OCI-LY1 (cell line): Measurements from ENCODE around the gene FBXL14.

Source experiments
- H2AFZ ChIP-seq: fragments of 200-600 bp; sonication (generic), shearing (Covaris generic); 2 replicates; pipeline ENCODE4 v1.6.0; 2014; ENCODE audit warnings: antibody characterized with exemption, mild to moderate bottlenecking, low read length
- H3F3A ChIP-seq: fragments of 200-600 bp; sonication (generic), shearing (Covaris generic); 2 replicates; pipeline ENCODE4 v1.6.0; 2014; ENCODE audit warnings: mild to moderate bottlenecking, antibody characterized with exemption, low read length, moderate library complexity; ENCODE audit not compliant: insufficient read depth
- H3K27ac ChIP-seq: fragments of 200-600 bp; sonication (generic); 2 replicates; pipeline ENCODE4 v1.5.1; 2014; ENCODE audit warnings: low read length, mixed run types, mild to moderate bottlenecking, low read depth; ENCODE audit not compliant: poor library complexity, severe bottlenecking
- H3K27me3 ChIP-seq: fragments of 200-600 bp; sonication (generic); 2 replicates; pipeline ENCODE4 v1.6.0; 2014; ENCODE audit warnings: antibody characterized with exemption, mild to moderate bottlenecking, low read length, moderate library complexity; ENCODE audit not compliant: insufficient read depth
- H3K36me3 ChIP-seq: fragments of 200-600 bp; sonication (generic); 2 replicates; pipeline ENCODE4 v1.6.1; 2014; ENCODE audit warnings: mild to moderate bottlenecking, antibody characterized with exemption, low read length, moderate library complexity, mixed read lengths; ENCODE audit not compliant: insufficient read depth
- H3K4me1 ChIP-seq: fragments of 200-600 bp; sonication (generic); 2 replicates; pipeline ENCODE4 v1.5.1; 2014; ENCODE audit warnings: mild to moderate bottlenecking, low read length, moderate library complexity; ENCODE audit not compliant: insufficient read depth, severe bottlenecking
- H3K4me2 ChIP-seq: fragments of 200-600 bp; sonication (generic), shearing (Covaris generic); 2 replicates; pipeline ENCODE4 v1.6.1; 2014; ENCODE audit warnings: low read length
- H3K4me3 ChIP-seq: fragments of 200-600 bp; sonication (generic); 2 replicates; pipeline ENCODE4 v1.5.1; 2014; ENCODE audit warnings: low read length, low read depth, mild to moderate bottlenecking, mixed read lengths; ENCODE audit not compliant: poor library complexity, severe bottlenecking
- H3K79me2 ChIP-seq: fragments of 200-600 bp; shearing (Covaris generic); 2 replicates; pipeline ENCODE4 v1.6.1; 2016; ENCODE audit warnings: mixed run types, low read length, mixed read lengths; ENCODE audit not compliant: insufficient read depth
- H3K9ac ChIP-seq: fragments of 200-600 bp; sonication (generic), shearing (Covaris generic); 2 replicates; pipeline ENCODE4 v1.6.1; 2014; ENCODE audit warnings: mild to moderate bottlenecking, low read length, mixed read lengths
- H3K9me2 ChIP-seq: fragments of 200-600 bp; sonication (generic), shearing (Covaris generic); 2 replicates; pipeline ENCODE4 v1.6.1; 2014; ENCODE audit warnings: low read depth, mild to moderate bottlenecking, low read length, mixed read lengths
- H3K9me3 ChIP-seq: fragments of 200-600 bp; shearing (Covaris generic); 2 replicates; pipeline ENCODE4 v1.6.1; 2014; ENCODE audit warnings: low read length, mixed read lengths
- H4K20me1 ChIP-seq: fragments of 200-600 bp; sonication (generic), shearing (Covaris generic); 2 replicates; pipeline ENCODE4 v1.6.0; 2016; ENCODE audit warnings: mild to moderate bottlenecking, low read length; ENCODE audit not compliant: insufficient read depth
- CTCF ChIP-seq: fragments of 200-600 bp; sonication (generic), shearing (Covaris generic); IDR thresholded peaks from 2 replicates; pipeline ENCODE4 v1.5.1; 2017; ENCODE audit warnings: mild to moderate bottlenecking, antibody characterized with exemption, low read length, moderate library complexity, mixed read lengths
- EZH2 ChIP-seq: fragments of 200-600 bp; sonication (generic), shearing (Covaris generic); IDR thresholded peaks from 2 replicates; pipeline ENCODE4 v1.8.0; 2017; ENCODE audit warnings: borderline replicate concordance, mixed run types, mild to moderate bottlenecking, antibody characterized with exemption, low read length, moderate library complexity, mixed read lengths

Gene FBXL14

GRCh38 chr12:1529228-1529861 lies 65.0 kb downstream of the FBXL14 start:
- no peaks in the 10 kb centered on the region for H3K36me3 ChIP-seq
- TF ChIP-seq EZH2 = 0 out of 2 replicates have a peak, but pooled peaks have one; percentile 76
- no peak for TF ChIP-seq CTCF
- no peaks in the 10 kb centered on the region for H3K79me2 ChIP-seq
- peaks cover 49% of the 10 kb centered on the region for H3K4me1 ChIP-seq
- no peak overlapping the region for H3K27ac ChIP-seq
- peak overlapping the region; percentile 56 for H3K4me2 ChIP-seq
- no peaks in the 10 kb centered on the region for H3F3A ChIP-seq
- no peaks in the 10 kb centered on the region for H4K20me1 ChIP-seq
- no peaks in the 10 kb centered on the region for H3K9me2 ChIP-seq
- no peaks in the 10 kb centered on the region for H3K9me3 ChIP-seq
- no peak overlapping the region for H2AFZ ChIP-seq
- peaks cover 20% of the 10 kb centered on the region for H3K27me3 ChIP-seq
- peak overlapping the region; percentile 45 for H3K4me3 ChIP-seq
- no peak overlapping the region for H3K9ac ChIP-seq

GRCh38 chr12:1528791-1529190 lies 65.6 kb downstream of the FBXL14 start:
- no peaks in the 10 kb centered on the region for H3F3A ChIP-seq
- no peaks in the 10 kb centered on the region for H4K20me1 ChIP-seq
- H3K27me3 ChIP-seq = peaks cover 20% of the 10 kb centered on the region
- H3K4me3 ChIP-seq = no peak overlapping the region
- H3K9ac ChIP-seq = no peak overlapping the region
- no peaks in the 10 kb centered on the region for H3K36me3 ChIP-seq
- no peak overlapping the region for H3K4me2 ChIP-seq
- H3K79me2 ChIP-seq = no peaks in the 10 kb centered on the region
- H2AFZ ChIP-seq = no peak overlapping the region
- H3K9me3 ChIP-seq = no peaks in the 10 kb centered on the region
- peaks cover 44% of the 10 kb centered on the region for H3K4me1 ChIP-seq
- no peaks in the 10 kb centered on the region for H3K9me2 ChIP-seq
- no peak overlapping the region for H3K27ac ChIP-seq
- no peak for TF ChIP-seq EZH2
- TF ChIP-seq CTCF = no peak

GRCh38 chr12:1527789-1528188 lies 66.6 kb downstream of the FBXL14 start:
- H3F3A ChIP-seq = no peaks in the 10 kb centered on the region
- H3K4me1 ChIP-seq = peaks cover 34% of the 10 kb centered on the region
- no peak for TF ChIP-seq CTCF
- H3K4me2 ChIP-seq = no peak overlapping the region
- no peaks in the 10 kb centered on the region for H4K20me1 ChIP-seq
- no peaks in the 10 kb centered on the region for H3K79me2 ChIP-seq
- no peak overlapping the region for H2AFZ ChIP-seq
- H3K36me3 ChIP-seq = no peaks in the 10 kb centered on the region
- no peaks in the 10 kb centered on the region for H3K9me2 ChIP-seq
- H3K27ac ChIP-seq = no peak overlapping the region
- H3K9me3 ChIP-seq = no peaks in the 10 kb centered on the region
- H3K4me3 ChIP-seq = no peak overlapping the region
- H3K27me3 ChIP-seq = peaks cover 20% of the 10 kb centered on the region
- H3K9ac ChIP-seq = no peak overlapping the region
